HG03139 (cell line): ENCODE data around the gene GRIK4.
A peak's percentile ranks its signal among the peaks of the same experiment; 100 is the strongest.

Experiments used
- ATAC-seq: cut with Tn5 transposase; IDR thresholded peaks from one replicate; pipeline ENCODE4 v1.9.1; 2021; ENCODE audit not compliant: unreplicated experiment

The GRIK4 gene

GRCh38 chr11:120546312-120547205 lies 35.0 kb downstream of the GRIK4 start:
- ATAC-seq, result no peak

GRCh38 chr11:120547316-120547715 lies 35.8 kb downstream of the GRIK4 start:
- no peak for ATAC-seq

GRCh38 chr11:120547811-120548681 lies 36.5 kb downstream of the GRIK4 start:
- no peak for ATAC-seq

GRCh38 chr11:120548682-120549209 lies 37.2 kb downstream of the GRIK4 start:
- ATAC-seq, result no peak

GRCh38 chr11:120549346-120549745 lies 37.8 kb downstream of the GRIK4 start:
- ATAC-seq, result no peak

GRCh38 chr11:120550007-120550406 lies 38.5 kb downstream of the GRIK4 start:
- no peak for ATAC-seq

- ATAC-seq, result no peak
Measured at GRCh38 chr11:120551191-120551590, 39.6 kb downstream of the GRIK4 start.

- ATAC-seq, result no peak
Measured at GRCh38 chr11:120554766-120555432, 43.4 kb downstream of the GRIK4 start.

- ATAC-seq, result no peak
Measured at GRCh38 chr11:120555433-120555773, 43.9 kb downstream of the GRIK4 start.

GRCh38 chr11:120556797-120557196 lies 45.2 kb downstream of the GRIK4 start:
- ATAC-seq, result no peak

- ATAC-seq, result no peak
Measured at GRCh38 chr11:120558744-120559431, 47.3 kb downstream of the GRIK4 start.

GRCh38 chr11:120561286-120561685 lies 49.7 kb downstream of the GRIK4 start:
- no peak for ATAC-seq

- no peak for ATAC-seq
Measured at GRCh38 chr11:120562806-120563425, 51.4 kb downstream of the GRIK4 start.

- no peak for ATAC-seq
Measured at GRCh38 chr11:120563703-120564572, 52.4 kb downstream of the GRIK4 start.

- ATAC-seq, result peak; percentile 67
Measured at GRCh38 chr11:120564573-120565311, 53.2 kb downstream of the GRIK4 start.

GRCh38 chr11:120565466-120566155 lies 54.1 kb downstream of the GRIK4 start:
- no peak for ATAC-seq

- ATAC-seq, result no peak
Measured at GRCh38 chr11:120566176-120566575, 54.6 kb downstream of the GRIK4 start.
